ENCODE results near the gene AOC2.
"Not testable (repeated sequence)": the region's sequence is repeated elsewhere in the genome, so short reads cannot be mapped to it uniquely, and the experiment has no call there.

The AOC2 gene

DNA sequence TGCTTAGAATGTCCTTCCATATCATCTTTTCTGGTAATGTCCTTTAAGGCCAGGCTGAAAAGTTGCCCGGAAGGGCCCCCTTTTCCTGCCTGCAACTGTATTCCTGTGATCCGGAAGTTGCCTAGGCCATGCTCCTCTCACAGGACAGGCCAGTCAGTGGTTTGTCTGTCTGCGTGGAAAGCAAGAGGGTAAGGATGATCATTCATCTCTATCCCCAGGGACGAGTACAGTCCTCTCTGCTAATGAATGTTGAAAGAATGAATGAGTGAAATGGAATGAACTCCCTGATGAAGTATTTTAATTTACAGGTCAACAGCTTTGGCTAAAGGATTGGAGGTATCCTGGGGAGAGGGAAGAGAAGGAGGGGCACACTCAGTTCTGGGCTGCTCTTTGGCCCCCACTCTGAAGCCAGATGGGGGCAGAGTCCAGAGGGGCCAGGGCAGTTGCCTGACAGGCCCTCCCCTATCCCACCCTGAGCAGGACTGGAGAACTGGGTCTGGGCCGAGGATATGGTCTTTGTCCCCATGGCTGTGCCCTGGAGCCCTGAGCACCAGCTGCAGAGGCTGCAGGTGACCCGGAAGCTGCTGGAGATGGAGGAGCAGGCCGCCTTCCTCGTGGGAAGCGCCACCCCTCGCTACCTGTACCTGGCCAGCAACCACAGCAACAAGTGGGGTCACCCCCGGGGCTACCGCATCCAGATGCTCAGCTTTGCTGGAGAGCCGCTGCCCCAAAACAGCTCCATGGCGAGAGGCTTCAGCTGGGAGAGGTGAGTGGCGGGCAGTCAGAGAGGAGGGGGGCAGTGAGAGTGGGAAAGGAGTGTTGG, 9.8 kb downstream of the AOC2 start:
- no peak for TF ChIP-seq GATA1 (IDR thresholded peaks at IDR 0.05; ENCODE audit: low read depth, low read length)
- no peak for DNase-seq

DNA sequence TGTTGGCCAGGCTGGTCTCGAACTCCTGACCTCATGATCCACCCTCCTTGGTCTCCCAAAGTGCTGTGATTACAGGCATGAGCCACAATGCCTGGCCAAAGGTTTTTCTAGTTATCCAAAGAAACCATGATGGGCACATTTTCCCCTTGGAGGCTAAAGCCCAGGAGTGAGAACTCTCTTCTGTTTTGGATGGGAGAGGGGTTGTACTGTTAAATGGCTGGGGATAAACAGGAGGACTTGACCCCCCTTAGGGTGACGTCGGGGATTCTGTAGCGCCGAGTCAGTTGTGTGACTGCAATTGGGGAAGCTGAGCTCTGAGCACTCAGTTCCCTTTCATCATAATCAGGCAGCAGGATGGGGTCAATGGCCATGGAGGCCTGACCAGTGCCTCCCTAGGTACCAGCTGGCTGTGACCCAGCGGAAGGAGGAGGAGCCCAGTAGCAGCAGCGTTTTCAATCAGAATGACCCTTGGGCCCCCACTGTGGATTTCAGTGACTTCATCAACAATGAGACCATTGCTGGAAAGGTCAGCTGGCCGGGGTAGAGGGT, 10.7 kb downstream of the AOC2 start:
- TF ChIP-seq POLR2A (IDR thresholded peaks at IDR 0.05; ENCODE audit: low read length) (no peak), GATA1 (IDR thresholded peaks at IDR 0.05; ENCODE audit: low read depth, low read length) (no peak)
- no peak for DNase-seq

- DNase-seq: not testable (repeated sequence)
Measured at GRCh38 chr17:42856093-42856492, 11.7 kb downstream of the AOC2 start.

GRCh38 chr17:42856516-42856915, 12.1 kb downstream of the AOC2 start:
- not testable (repeated sequence) for DNase-seq

DNA sequence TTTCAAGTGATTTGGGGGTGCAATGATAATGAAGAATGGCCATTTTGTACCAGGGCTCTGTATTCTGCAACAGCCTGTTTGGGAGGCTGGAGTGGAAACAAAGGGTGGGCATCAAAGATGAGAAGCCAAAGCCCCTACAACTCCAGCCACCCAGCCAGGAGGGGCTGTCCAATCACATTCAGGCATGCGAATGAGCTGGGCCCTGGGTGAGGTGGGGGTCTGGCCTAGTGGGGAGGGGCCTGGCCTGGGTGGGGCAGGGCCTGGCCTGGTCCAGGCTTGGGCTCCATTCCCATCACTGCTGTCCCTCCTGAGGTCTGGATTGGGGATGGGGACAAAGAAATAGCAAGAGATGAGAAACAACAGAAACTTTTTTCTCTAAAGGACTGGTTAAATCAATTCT, 13.0 kb downstream of the AOC2 start:
- TF ChIP-seq POLR2A (IDR thresholded peaks at IDR 0.05; ENCODE audit: low read length): no peak
- no peak for TF ChIP-seq GATA1 (IDR thresholded peaks at IDR 0.05; ENCODE audit: low read depth, low read length)
- DNase-seq: no peak

- no peak for DNase-seq
- TF ChIP-seq POLR2A (IDR thresholded peaks at IDR 0.05; ENCODE audit: low read length): no peak
- TF ChIP-seq GATA1 (IDR thresholded peaks at IDR 0.05; ENCODE audit: low read depth, low read length): no peak
Measured at GRCh38 chr17:42865638-42866094, 21.3 kb downstream of the AOC2 start.

- no peak for TF ChIP-seq GATA1 (IDR thresholded peaks at IDR 0.05; ENCODE audit: low read depth, low read length)
- no peak for TF ChIP-seq POLR2A (IDR thresholded peaks at IDR 0.05; ENCODE audit: low read length)
- no peak for DNase-seq
Measured at GRCh38 chr17:42866216-42866615, 21.8 kb downstream of the AOC2 start.

DNA sequence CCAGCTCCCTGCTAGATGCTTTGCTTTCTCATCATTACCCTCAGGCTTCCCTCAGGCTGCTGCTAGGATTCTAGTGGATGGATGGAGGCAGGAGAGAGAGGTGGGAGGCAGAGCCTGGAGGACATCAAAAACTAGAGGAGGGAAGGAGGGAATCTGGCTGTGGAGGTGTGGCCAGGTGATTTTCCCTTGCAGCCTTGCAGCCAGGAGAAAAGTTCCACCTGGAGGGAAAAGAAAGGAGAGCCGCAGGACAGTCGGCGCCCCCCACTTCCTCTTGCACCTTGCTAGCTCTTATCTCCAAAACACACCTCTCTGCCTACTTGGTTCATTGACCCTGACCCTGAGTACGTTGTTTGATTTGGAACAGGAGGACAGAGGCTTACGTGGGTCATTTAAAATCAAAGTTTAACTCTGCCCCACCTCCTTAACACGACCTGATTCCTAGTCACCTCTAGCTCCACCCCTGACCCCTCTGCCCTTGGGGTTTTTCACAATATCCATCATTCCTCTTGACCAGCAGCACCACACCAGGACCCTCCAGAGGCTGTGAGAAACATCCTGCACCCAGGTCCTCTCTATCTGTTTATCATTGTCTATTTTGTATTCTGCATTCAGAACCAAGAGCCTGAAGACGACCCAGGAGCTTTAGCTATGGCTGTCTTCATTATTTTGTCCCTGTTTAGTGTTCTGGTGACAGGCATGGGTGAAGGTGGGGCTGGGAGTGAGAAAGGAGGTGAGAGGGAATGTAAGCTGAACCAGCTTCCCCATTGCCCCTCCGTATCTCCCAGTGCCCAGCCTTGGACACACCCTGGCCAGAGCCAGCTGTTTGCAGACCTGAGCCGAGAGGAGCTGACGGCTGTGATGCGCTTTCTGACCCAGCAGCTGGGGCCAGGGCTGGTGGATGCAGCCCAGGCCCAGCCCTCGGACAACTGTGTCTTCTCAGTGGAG, 22.5 kb downstream of the AOC2 start:
- no peak for TF ChIP-seq GATA1 (IDR thresholded peaks at IDR 0.05; ENCODE audit: low read depth, low read length)
- no peak for TF ChIP-seq POLR2A (IDR thresholded peaks at IDR 0.05; ENCODE audit: low read length)
- no peak for DNase-seq

DNA sequence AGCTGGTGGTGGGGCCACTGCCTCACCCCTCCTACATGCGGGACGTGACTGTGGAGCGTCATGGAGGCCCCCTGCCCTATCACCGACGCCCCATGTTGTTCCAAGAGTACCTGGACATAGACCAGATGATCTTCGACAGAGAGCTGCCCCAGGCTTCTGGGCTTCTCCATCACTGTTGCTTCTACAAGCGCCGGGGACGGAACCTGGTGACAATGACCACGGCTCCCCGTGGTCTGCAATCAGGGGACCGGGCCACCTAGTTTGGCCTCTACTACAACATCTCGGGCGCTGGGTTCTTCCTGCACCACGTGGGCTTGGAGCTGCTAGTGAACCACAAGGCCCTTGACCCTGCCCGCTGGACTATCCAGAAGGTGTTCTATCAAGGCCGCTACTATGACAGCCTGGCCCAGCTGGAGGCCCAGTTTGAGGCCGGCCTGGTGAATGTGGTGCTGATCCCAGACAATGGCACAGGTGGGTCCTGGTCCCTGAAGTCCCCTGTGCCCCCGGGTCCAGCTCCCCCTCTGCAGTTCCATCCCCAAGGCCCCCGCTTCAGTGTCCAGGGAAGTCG, 23.4 kb downstream of the AOC2 start:
- DNase-seq: not testable (repeated sequence)

- TF ChIP-seq GATA1 (IDR thresholded peaks at IDR 0.05; ENCODE audit: low read depth, low read length) (no peak), POLR2A (IDR thresholded peaks at IDR 0.05; ENCODE audit: low read length) (no peak)
- no peak for DNase-seq
Measured at GRCh38 chr17:42868338-42868737, 24.0 kb downstream of the AOC2 start.

GRCh38 chr17:42871647-42872046, 27.3 kb downstream of the AOC2 start:
- no peak for DNase-seq
- TF ChIP-seq POLR2A (IDR thresholded peaks at IDR 0.05; ENCODE audit: low read length) (no peak), GATA1 (IDR thresholded peaks at IDR 0.05; ENCODE audit: low read depth, low read length) (no peak)

DNA sequence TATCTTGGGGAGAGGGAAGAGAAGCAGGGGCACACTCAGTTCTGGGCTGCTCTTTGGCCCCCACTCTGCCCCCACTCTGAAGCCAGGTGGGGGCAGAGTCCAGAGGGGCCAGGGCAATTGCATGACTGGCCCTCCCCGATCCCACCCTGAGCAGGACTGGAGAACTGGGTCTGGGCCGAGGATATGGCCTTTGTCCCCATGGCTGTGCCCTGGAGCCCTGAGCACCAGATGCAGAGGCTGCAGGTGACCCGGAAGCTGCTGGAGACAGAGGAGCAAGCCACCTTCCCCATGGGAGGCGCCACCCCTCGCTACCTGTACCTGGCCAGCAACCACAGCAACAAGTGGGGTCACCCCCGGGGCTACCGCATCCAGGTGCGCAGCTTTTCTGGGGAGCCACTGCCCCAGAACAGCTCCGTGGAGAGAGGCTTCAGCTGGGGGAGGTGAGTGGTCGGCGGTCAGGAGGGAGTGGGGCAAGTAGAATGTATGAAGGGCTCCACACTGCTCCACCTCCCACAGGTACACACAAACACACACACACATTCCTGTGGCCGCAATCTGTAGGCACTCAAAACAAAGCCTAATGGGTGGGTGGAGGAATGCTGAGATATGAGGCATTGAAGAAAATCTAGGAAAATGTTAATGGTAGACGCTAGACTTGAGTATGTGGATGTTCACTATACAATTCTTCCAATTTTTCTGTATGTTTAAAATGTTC, 28.0 kb downstream of the AOC2 start:
- DNase-seq: no peak
- TF ChIP-seq GATA1 (IDR thresholded peaks at IDR 0.05; ENCODE audit: low read depth, low read length): no peak
- no peak for TF ChIP-seq POLR2A (IDR thresholded peaks at IDR 0.05; ENCODE audit: low read length)

GRCh38 chr17:42873315-42873714, 28.9 kb downstream of the AOC2 start:
- DNase-seq: no peak
- TF ChIP-seq POLR2A (IDR thresholded peaks at IDR 0.05; ENCODE audit: low read length) (no peak), GATA1 (IDR thresholded peaks at IDR 0.05; ENCODE audit: low read depth, low read length) (no peak)

- DNase-seq: not testable (repeated sequence)
Measured at GRCh38 chr17:42873932-42874695, 29.7 kb downstream of the AOC2 start.

All from erythroblast (primary cell).